GM21786 (cell line): Measurements from ENCODE around the gene DHRS7B.
A peak's percentile ranks its signal among the peaks of the same experiment; 100 is the strongest.

Experiments used
- ATAC-seq: cut with Tn5 transposase; IDR thresholded peaks from one replicate; pipeline ENCODE4 v1.9.1; 2021; ENCODE audit not compliant: unreplicated experiment

Gene DHRS7B

DNA sequence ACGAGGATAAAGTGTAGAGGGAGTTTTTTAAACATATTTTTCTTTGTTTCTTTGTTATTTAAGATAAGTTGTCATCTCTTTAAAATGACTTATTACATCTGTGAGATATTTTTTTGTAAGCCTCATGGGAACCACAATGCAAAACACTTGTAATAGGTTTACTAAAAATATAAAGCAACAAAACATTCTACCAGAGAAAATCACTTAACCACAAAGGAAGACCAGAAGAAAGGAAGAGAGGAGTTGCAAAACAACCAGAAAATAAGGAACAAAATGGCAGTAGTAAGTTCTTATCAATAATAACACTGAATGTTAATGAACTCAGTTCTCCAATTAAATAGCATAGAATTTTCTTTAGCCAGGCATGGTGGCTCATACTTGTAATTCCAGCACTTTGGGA, 22.9 kb downstream of the DHRS7B start:
- ATAC-seq = no peak

DNA sequence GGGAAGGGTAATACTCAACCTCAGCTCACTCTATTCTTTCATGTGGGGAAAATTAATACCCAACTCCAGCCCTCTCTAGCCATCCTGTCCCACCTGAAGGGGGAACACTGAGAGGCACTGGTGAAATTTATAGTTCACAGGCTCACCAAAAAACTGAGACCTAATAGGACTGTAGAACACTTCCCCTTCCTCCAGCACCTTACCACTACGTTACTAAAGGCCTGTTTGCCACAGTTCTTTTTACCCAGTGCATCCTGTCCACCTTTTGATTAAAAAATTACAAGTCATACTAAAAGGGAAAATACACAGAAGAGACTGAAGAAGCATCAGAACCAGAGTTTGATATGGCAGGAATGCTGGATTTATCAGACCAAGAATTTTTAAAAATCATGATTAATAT, 26.0 kb downstream of the DHRS7B start:
- ATAC-seq = no peak

DNA sequence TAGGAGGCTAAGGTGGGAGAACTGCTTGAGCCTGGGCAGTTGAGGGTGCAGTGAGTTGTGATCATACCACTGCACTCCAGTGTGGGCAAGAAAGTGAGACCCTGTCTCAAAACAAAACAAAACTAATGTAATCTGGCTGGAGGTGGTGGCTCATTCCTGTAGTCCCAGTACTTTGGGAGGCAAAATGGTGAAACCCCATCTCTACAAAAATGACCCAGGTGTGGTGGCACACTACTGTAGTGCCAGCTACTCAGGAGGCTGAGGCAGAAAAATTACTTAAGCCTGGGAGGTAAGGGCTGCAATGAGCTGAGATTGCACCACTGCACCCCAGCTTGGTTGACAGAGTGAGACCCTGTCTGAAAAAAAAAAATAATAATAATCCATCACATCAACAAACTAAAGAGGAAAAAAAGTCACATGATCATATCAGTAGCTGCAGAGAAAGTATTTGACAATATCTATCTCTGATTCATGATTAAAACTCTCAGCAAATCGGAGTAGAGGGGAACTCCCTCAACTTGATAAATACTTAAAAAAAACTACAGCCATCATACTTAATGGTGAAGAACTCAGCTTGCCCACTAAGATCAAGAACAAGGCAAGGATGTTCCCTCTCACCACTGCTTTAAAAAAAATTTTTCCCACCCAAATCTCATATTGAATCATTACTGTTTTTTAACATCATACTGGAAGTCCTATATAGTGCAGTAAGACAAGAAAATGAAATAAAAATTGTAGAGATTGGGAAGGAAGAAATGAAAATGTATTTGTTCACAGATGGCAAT, 31.0 kb downstream of the DHRS7B start:
- no peak for ATAC-seq

DNA sequence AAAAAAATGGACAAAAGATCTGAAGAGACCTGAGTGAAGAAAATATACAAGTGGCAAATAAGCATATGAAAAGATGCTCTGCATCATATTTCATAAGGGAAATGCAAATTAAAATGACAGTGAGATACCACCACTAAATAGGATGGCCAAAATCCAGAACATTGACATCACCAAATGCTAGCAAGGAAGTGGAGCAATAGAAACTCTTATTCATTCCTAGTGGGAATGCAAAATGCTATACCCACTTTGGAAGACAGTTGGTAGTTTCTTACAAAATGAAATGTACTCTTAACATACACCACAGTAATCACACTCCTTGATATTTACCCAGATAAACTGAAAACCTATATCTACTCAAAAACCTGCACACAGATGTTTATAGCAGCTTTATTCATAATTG, 33.6 kb downstream of the DHRS7B start:
- no peak for ATAC-seq

DNA sequence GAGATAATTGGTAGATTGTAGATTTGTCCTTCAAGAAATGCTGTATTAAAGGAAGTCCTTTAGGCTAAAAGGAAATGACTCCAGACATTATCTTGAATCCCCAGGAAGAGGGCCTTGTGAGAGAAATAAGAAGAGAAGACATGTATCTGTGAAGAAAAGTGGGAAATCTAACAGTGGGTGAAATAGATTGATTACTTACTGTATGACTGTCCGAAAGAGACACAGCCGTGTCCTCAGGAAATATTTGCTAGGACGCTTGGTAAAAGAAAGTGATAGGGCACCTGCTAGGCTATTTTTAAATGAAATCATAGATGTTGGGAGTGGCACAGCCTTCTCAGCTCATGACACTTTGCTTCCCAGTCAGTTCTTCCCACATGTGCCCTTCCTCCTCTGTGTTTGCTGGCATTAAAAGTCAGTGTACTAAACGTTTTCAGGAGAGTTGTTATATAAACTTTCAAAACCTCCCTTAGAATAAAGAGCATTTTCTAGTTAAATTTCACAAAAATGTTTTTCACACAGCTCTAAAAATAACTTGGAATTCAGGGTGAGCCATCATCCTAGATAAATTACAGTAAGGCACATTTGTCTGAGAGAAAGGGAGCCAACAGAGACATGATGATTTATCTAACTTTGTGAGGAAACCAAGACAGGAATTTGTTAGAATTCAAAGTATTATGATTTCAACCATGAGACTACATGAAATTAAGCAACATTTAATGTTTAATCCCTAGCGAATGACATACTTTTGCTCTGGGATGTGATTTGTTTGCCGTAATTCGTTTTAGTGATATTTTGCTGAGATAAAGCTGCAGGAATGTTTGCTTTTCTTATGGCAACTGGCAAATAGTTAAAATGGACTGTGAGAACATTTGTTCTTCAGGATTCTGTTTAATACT, 35.0 kb downstream of the DHRS7B start:
- ATAC-seq = no peak

DNA sequence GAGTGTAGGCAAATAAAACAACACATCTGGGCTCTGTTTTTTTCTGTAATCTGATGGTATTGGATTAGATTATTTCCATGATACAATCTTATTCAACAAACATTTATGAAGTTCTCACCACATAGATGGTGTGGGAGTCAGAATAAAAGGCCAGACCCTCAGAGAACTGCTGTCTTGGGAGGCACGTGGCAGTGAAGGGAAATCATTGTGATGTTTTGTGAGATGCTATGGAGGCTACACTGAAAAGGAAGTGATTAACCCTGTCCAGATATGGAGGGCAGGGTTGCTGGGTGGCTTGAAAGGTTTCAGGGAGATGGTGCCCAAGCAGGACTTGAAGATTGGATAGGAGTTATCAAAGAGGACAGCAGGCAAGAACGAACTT, 35.6 kb downstream of the DHRS7B start:
- no peak for ATAC-seq

DNA sequence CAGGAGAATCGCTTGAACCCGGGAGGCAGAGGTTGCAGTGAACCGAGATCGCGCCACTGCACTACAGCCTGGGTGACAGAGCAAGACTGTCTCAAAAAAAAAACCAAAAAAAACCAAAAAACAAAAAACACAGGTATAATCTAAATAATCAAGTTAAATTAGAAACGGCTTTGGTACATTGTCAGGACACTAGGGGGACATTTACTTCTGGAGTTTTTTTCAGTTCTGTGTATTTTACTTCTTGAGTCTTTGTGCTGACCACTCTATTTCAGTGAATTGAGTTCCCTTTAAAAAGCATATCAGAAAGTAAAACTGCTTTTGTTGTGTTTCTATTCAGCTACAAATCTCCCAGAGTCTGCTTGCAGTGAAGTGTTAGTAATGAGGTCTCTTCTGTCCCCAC, 36.3 kb downstream of the DHRS7B start:
- no peak for ATAC-seq

DNA sequence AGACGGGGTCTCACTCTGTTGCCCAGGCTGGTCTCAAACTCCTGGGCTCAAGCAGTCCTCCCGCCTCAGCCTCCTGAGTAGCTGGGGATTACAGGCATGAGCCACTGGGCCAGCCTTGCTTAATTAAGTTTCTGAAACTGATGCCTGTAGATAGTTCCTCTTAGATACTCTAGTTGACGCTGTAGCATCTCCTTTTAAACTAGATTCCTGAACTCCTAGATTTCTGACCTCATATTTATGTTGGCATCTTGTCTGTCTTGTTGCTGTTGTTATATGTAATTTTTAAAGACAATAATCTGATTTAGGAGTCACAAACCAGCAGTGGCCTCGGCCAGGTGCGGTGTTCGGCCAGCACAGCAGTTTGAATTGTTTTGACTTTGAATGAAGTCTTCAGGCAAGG, 37.5 kb downstream of the DHRS7B start:
- ATAC-seq = no peak

DNA sequence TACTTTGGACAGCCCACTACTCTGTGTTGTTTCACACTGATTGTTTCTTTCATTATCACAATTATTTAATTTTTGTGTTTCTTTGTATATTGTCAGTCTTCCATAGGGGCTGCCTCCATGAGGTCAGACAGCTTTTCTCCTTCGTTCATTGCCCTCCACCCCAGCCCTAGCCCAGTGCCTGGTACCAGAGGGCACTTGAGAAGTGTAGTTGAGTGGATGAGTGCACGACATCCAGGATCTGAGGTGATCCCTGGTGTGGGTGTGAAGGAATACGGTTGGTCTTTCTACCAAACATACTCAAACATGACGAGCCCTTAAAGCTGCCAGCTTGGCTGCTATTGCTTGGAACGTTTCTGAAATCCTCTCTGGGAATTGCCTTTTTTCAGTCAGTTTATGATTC, 37.9 kb downstream of the DHRS7B start:
- ATAC-seq = no peak

DNA sequence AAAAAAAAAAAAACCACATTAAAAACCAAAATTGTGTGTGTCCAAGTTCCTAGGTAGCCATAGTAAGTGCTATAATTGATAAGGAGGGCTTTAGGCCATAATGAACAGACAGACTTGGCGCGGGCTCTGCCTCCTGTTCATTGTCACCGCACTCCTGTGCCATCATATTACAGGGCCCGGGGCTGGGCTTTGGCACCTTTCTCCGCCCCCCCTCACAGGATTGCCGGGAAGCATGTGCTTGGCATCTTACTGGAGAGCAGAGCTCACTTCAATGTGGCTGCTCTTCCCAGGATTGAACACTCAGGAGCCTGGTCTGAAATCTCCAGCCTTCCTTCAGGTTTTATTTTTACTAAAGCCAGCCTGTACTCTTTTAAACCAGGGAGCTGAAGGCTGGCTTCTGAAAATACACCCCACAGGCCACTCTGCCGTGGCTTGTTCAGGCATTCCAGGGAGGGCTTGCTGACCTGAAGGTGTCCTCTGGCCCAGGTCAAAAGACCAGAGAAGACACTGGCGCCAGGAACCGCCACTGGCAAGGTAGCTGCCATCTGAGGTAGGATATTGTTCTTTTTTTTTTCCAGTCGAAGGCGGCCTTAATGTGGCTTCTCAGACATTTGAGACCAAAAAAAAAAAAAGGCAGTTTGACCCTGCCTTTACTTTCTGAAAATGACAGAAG, 39.3 kb downstream of the DHRS7B start:
- no peak for ATAC-seq

DNA sequence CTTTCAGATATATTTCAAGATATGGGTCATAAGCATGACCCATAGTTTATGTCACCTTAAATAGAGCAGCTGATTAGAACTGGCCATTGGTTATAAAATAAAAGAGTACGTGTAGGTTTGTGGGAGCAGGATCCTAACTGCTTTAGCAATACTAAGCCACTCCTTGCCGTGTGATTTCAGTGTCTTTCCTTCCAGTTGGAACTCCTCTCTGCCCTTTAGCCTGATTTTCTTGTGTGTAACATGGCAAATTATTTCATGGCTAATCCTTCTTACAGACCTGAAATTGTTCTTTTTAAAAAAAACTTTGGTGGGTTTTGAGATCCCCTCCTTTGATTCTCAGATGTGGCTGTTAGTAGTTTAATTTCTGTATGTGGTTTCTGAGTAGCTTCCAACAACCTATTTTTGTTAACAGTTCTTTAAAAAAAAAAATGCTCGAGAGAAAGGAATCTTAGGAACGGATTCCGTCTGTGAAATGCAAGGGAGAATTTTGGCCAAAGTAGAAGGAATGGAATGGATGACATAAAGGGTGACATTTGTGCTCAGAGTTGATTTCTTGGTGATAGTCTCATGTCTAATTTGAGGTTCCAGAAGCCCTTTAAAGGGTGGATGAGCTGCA, 39.9 kb downstream of the DHRS7B start:
- no peak for ATAC-seq

DNA sequence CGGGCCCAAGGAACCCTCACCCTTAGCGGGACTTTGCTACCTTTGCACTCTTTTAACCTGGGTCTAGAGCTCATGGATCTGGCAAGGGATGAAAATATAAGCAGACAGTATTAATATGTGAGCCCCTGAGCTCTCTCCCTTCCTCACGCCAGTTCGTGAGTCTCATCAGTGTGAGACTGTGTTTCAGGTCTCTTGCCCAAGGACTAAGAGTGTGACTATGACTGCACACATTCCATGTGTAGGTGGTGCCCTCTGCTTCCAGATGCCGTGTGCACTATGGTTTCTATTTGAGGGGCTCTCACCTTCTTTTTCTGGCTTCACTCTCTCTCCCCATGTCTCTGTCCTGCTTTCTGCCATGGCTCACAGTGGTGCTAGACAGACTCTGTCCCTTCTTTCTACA, 40.5 kb downstream of the DHRS7B start:
- no peak for ATAC-seq

DNA sequence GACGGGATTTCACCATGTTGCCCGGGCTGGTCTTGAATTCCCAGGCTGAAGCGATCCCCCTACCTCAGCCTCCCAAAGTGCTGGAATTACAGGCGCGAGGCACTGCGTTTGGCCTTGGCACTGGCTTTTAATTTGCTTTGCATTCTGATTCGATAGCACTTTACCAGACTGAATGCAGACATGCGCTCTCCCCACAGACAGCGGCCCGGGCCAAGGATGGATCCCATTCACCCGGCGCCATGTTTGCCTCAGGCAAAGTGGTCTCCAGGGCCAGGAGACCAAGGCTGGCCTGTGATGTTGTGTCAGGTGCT, 41.7 kb downstream of the DHRS7B start:
- no peak for ATAC-seq

DNA sequence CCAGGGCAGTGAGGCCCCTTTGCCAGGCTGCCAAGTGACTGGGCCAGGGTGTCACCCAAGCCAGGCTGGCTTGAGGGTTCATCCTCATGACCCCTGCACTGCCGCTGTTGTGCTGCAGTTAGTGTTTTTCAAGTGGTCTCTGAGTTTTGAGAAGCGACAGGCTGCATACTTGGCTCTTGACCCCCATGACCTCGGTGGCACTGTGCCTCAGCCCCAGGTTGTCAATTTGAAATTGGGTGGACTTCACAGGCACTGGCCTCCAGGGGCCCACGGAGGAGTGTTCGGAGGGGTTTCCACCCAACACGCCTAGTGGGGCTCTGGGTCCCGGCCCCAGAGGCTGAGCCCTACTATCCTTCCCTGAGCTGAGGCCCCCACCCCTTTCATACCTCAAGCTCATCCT, 42.7 kb downstream of the DHRS7B start:
- ATAC-seq = no peak

DNA sequence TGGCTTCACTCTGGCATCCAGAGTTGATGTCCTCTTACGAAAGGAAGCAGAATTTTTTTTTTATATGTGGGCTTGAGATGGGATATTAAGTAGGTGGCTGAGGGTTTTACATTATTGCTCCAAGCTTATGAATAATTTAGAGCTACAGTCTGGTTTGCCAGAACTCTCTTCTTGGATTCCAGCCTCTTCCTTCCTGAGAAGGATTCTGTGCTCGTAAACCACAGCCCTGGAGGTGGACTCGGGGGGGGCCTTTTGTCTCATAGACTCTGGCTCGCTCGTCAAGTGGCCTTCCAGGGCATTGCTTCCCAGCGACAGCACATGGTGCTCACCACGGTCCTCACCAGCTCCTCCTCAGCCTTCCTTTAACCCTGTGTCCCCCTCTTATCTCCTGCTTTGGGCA, 44.0 kb downstream of the DHRS7B start:
- no peak for ATAC-seq

DNA sequence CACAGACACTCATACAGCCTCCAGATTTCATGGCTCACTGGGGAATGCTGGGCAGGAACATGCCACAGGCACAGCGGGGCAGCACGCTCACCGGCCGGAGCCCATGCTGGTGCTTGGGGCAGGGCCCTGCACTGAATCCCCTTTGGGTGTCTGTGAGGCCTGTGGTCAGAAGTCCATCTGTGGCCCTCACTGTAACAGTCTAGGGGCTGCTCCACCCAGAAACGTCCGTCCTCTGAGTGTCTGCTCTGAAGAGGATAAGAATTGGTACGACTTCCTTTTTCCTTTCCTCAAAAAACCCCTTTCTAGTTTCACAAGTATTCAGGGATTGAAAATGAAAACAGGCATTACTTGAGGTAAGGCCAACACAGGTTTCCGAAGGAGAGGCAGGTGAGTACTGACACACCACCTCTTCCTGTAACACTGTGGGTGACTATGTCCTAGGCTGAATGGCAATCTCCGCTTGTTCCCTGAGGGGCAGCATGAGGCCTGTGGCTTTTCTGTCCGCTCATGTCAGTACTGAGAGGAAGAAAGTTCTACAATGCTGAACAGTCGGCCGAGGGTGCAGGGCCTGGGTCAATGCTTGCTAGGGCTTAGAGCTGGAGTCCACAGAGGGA, 44.7 kb downstream of the DHRS7B start:
- ATAC-seq = peak; percentile 86

DNA sequence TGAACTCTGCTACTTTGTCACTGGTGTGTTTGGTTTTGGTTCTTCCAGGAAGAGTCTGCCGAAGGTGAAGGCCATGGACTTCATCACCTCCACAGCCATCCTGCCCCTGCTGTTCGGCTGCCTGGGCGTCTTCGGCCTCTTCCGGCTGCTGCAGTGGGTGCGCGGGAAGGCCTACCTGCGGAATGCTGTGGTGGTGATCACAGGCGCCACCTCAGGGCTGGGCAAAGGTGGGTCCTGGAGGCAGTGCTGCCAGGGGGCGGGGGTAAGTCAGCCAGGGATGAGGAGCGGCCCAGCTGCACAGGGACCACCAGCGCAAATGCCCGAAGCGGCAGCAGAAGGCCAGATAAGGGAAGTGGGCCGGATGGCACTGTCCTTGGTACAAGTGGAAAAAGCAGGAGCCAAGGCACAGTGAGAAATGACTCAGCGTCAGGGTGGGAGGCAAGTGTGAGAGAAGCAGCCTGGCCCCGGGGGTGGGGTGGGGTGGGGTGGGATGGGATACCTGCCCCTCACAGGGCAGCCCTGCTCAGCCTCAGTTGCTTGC, 45.3 kb downstream of the DHRS7B start:
- no peak for ATAC-seq

DNA sequence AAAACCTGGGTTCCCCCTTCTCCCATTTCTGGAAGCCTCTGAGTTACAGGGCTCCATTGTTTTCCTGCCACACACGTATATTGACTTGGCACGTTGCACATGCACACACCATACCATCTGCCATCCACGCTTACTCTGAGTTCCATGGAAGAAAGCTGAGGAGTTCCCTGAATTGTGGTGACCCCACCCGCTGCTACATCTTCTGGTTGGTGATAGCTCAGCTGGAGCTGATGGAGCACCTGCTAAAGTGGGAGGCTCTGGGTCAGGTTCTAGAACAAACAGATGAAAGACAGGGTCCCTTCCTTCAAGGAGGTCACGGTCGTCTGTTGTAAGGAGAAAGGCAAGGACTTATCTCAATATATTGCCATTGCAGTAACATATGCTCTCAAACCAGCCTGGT, 46.1 kb downstream of the DHRS7B start:
- no peak for ATAC-seq

DNA sequence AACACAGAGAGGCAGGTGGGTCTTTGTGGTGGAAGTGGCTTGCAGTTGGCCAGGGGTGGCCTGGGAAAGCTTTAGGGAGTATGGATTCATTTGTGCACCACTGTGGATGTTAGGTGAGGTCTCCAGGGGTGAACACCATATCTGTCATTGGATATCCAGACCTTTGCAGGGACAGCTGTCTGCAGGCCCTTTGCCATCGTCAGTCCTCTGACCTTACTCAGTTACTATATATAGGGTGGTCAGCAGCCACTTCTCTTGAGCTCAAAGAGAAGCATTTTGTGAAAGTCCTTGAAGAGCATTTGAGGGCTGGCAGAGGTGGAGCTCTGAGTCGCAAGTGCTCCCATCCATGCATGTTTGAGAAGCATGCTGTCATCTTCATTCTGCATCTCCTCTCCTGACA, 46.8 kb downstream of the DHRS7B start:
- ATAC-seq = no peak

DNA sequence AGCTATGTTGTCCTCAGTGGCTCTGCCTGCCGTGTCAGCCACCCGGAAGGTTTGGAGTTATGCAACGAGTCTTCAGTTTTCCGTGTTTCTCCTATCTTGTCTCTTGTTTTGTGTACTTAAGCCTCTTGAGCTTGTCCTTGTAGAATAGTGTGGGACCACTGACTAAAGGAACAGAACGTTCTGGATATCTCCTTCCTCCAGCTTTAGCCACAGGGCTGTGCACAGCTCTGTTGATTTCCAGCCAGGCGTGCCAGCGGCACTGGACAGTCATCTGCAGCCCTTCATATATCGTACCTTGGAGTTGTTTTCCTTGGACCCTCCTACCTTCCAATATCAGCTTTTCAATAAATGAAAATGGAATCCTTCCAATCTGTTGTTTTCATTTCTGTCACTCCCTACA, 47.4 kb downstream of the DHRS7B start:
- no peak for ATAC-seq

DNA sequence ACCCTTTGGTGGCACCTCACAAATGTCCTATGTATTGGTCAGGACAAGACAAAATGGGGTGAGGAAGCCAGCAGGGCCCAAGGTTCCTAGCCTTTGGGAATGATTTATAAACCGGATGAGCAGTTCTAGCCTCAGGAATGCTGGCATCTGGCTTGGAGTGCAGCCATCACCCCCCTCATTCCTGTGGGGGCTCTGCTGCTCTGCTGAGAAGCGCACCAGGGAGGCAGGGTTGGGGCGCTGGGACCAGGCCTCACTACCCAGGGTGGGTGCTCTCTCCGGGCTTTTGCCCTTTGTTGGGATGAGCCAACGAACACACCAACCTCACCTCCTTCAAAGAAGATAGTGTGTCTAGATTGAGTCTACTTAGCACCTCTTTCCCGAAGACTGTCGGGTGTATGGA, 47.9 kb downstream of the DHRS7B start:
- no peak for ATAC-seq
